Smooth muscle cell of bladder (primary cell): ENCODE results near the gene ANKRD50. TPM values are rescaled to one million over a fixed set of nuclear protein-coding genes. Genes with fewer than 3 reads are reported as not detected.

Experiments used
- total RNA-seq: library from RNA; depleted of rRNA; stranded (reverse); fragments of >200 nt; gene quantifications from 2 replicates; pipeline ENCODE4 v1.2.3, GENCODE V29; 2014

The ANKRD50 gene
- total RNA-seq = 24.2 and 42.8 TPM in 2 replicates

GRCh38 chr4:124712372-124713184, at the start of gene ANKRD50:
Gene ANKRD50, minus strand, starts transcription at chr4:124712732. Its CDS starts 2,221 bp downstream, at chr4:124710511.

